ENCODE data around the gene IHH.

GRCh38 chr2:219017201-219017931, 43.4 kb downstream of the IHH start:
- TF ChIP-seq POLR2AphosphoS2 (IDR thresholded peaks at IDR 0.05; ENCODE audit: low read length), result no peak
- TF ChIP-seq CTCF (IDR thresholded peaks at IDR 0.05 in 2 of 3, conservative IDR thresholded peaks at IDR 0.05 in 1 of 3; ENCODE audit: insufficient read depth in 2 of 3, low read depth in 1 of 3, low read length in 3 of 3), result no peak
- TF ChIP-seq PHF20 (IDR thresholded peaks at IDR 0.05; ENCODE audit: partially characterized antibody), result no peak
- no peak for TF ChIP-seq ELF4 (CRISPR knock-in tag; IDR thresholded peaks at IDR 0.05)
- no peak for TF ChIP-seq EP300 (IDR thresholded peaks at IDR 0.05; ENCODE audit: low read length)
- TF ChIP-seq, protein P1, sequence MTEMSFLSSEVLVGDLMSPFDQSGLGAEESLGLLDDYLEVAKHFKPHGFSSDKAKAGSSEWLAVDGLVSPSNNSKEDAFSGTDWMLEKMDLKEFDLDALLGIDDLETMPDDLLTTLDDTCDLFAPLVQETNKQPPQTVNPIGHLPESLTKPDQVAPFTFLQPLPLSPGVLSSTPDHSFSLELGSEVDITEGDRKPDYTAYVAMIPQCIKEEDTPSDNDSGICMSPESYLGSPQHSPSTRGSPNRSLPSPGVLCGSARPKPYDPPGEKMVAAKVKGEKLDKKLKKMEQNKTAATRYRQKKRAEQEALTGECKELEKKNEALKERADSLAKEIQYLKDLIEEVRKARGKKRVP (CRISPR knock-in tag; IDR thresholded peaks at IDR 0.05), result no peak
- TF ChIP-seq, protein P2, sequence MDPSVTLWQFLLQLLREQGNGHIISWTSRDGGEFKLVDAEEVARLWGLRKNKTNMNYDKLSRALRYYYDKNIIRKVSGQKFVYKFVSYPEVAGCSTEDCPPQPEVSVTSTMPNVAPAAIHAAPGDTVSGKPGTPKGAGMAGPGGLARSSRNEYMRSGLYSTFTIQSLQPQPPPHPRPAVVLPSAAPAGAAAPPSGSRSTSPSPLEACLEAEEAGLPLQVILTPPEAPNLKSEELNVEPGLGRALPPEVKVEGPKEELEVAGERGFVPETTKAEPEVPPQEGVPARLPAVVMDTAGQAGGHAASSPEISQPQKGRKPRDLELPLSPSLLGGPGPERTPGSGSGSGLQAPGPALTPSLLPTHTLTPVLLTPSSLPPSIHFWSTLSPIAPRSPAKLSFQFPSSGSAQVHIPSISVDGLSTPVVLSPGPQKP (CRISPR knock-in tag; IDR thresholded peaks at IDR 0.05), result no peak
- no peak for TF ChIP-seq CBX3 (IDR thresholded peaks at IDR 0.05; ENCODE audit: borderline replicate concordance in 1 of 2, low read length in 2 of 2)
